HG03354 (cell line): ENCODE measurements around the gene MEGF10.

ENCODE experiments used
- ATAC-seq: cut with Tn5 transposase; IDR thresholded peaks from one replicate; pipeline ENCODE4 v1.9.1; 2021; ENCODE audit warnings: mild to moderate bottlenecking; ENCODE audit not compliant: unreplicated experiment, poor library complexity, severe bottlenecking

The MEGF10 gene

DNA sequence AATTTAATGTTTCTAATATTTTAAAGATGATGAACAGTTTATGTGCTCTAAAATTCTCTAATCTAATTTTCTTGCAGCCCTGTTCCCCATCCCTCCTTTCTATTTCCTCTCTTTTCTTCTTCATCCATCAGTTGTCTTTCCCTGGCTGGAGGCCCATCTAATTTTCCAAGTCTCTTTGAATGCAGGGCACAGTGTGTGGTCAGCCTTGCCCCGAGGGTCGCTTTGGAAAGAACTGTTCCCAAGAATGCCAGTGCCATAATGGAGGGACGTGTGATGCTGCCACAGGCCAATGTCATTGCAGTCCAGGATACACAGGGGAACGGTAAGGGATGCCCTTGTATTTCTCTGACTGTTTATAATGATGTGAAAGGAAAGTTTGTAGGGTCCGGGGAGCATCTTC, 111.8 kb downstream of the MEGF10 start:
- no peak for ATAC-seq

DNA sequence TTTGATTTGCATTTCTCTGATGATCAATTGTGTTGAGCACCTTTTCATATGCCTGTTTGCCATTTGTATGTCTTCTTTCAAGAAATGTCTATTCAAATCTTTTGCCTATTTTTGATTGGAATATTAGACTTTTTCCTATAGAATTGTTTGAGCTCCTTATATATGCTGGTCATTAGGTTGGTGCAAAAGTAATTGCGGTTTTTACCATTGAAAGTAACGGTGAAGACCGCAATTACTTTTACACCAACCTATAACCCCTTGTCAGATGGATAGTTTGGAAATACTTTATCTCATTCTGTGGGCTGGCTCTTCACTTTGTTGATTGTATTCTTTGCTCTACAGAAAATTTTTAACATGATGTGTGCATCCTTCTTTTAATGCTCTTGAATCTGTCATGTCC, 113.6 kb downstream of the MEGF10 start:
- ATAC-seq: no peak

GRCh38 chr5:127406326-127407121, 115.9 kb downstream of the MEGF10 start:
- ATAC-seq: no peak

- ATAC-seq: no peak
These were observed 118.8 kb downstream of the MEGF10 start for GRCh38 chr5:127409246-127409917.

DNA sequence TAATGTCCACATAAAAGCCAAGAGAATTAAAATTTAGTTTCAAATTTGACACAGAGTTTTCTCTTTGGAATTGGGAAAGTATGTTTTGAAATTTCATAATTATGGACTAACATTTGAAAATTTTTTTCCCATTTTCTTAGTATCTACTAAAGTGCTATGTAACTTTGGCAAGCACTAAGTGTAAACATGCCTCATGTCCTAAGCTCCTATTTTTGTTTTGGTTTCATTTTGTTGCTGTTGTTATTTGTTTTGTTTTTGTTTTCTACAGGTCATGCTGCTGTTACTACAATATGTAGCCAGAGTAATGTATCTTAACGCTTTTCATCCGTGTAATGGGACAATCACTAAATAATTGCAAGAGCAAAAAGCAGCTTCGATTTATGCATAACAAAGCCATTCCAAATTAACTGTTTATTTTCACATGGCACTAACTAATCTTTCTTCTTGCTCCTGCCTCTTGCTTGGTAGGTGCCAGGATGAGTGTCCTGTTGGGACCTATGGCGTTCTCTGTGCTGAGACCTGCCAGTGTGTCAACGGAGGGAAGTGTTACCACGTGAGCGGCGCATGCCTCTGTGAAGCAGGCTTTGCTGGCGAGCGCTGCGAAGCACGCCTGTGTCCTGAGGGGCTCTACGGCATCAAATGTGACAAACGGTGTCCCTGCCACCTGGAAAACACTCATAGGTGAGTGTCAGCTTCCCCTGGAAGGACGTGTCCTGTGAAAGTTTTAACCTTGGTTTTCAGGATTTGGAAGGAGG, 119.5 kb downstream of the MEGF10 start:
- no peak for ATAC-seq

DNA sequence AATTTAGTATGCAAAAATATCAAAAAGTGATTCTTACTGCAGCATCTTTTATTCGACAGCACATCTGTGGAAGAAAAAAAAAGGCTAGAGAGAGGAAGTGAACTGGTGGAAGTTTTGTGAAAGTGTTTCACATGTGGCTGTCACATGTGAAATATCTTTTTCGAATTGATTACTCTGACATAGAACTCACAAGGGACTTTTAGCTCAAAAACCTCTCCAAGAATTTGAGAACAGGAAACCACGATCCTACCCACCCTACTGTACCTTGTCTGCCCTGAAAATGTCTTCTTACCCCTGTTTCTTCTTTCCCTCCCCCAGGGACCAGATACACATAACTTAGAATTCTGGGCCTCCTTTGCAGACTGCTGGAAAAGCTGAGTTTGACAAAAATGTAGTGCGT, 120.4 kb downstream of the MEGF10 start:
- peak; percentile 67 for ATAC-seq

DNA sequence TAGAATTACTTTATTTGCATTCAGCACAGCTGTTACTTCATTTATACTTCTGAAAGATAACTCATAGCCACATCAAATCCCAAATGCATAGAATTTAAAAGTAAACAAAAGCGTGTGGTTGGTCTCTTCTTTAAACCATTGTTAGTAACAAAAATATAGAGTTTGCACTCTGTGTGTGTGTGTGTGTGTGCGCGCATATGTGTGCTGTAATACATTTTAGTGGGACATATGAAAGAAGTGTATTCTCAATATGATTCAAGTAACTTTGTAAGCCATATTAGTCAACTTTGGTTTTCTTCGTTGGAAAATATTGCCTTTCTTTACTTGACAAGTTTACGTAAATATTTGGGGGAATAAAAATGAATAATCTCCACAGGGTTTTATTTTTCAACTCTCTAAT, 120.8 kb downstream of the MEGF10 start:
- ATAC-seq: peak; percentile 5

- ATAC-seq: no peak
These were observed 122.1 kb downstream of the MEGF10 start for GRCh38 chr5:127412698-127413097.

DNA sequence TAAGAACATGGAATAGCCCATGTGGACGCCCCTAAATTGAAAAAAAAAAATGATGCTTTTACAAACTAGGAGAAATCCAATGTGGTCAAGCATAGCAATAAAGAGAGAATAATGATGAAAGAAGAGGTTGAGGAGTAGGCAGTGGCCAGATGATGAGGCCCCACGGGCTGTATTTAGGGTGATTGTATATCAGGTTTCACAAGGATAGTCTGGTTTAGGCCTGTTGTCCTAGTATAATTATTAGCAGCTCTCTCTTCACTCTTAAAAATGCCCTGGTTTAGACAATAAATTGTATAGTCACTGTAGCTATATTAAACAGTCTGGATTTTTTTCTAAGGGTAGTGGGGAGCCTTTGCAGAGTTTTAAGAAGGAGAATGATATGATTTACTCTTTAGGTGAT, 124.4 kb downstream of the MEGF10 start:
- ATAC-seq: no peak

DNA sequence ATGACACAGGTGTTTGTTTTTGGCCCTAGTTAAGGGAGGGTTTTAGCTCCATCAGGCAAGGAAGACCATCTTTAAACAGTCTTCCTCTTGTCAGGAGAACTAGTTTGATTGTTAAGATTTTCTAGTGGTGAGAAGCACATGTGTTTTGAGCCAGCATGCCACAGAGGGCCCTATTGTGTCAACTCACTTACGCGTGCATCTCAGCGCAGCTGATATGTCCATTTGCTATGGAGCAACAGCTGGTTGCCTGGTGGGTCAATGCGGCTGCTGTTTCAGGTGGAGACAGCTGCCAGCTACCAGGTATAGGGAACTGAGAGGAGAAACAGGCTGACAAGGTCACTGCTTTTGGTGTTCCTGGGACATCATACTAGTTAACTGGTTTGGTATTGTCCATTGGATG, 126.3 kb downstream of the MEGF10 start:
- ATAC-seq: no peak

DNA sequence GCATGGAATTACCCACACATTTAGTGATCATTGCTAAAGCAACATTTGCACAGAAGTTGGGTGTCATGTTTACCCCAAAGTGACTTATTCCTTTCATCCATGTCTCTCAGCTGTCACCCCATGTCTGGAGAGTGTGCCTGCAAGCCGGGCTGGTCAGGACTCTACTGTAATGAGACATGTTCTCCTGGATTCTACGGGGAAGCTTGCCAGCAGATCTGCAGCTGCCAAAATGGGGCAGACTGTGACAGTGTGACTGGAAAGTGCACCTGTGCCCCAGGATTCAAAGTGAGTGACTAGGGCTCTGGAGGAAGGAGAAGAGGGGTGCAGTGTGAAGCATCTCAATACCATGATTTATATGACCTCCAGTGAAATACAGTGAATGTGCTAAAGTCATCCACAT, 126.9 kb downstream of the MEGF10 start:
- ATAC-seq: no peak

DNA sequence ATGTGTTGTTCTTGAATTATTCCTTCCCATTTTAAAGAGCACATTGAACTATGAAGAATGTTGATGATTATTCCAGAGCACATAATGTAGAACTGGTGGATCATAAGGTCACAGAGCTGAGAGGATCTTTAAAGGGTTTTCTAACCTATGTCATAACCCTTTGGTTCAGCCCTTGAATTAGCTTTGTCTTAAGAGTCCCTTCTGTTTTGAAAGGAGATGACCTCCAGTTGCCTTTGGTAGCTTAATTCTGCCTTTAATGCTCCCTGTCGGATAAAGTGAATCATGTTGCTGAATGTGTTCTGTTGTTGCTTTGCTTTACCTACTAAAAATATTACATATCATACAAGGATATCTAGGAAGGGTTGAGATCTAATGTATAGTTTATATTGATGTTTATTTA, 127.8 kb downstream of the MEGF10 start:
- ATAC-seq: no peak

- no peak for ATAC-seq
These were observed 128.5 kb downstream of the MEGF10 start for GRCh38 chr5:127418974-127419682.

- ATAC-seq: no peak
These were observed 129.2 kb downstream of the MEGF10 start for GRCh38 chr5:127419683-127420257.

- no peak for ATAC-seq
These were observed 130.2 kb downstream of the MEGF10 start for GRCh38 chr5:127420758-127421157.

GRCh38 chr5:127421471-127421870, 130.9 kb downstream of the MEGF10 start:
- no peak for ATAC-seq

- ATAC-seq: peak; percentile 60
These were observed 132.7 kb downstream of the MEGF10 start for GRCh38 chr5:127423173-127423798.

- ATAC-seq: no peak
These were observed 134.4 kb downstream of the MEGF10 start for GRCh38 chr5:127425037-127425436.

DNA sequence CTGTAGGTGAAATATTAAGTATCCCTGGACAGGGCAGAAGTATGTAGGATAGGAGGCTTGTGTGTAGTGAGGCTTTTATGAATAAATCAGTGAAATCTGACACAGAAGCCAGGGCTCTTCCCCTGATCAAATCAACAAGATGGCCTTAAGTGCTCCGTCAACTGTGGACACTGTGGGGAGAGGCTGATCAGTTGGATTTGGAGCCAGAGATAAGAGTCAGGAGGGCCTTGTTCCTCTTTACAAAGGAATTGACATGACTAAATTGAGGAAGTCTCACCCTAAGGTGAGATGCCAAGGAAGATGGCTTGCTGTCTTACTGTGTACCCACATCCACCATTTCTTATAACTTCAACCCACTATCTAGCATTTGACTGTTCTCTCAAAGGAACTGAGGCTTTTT, 135.3 kb downstream of the MEGF10 start:
- ATAC-seq: no peak
